ENCODE data around the gene ATAT1.
"Not testable (repeated sequence)": the region's sequence is repeated elsewhere in the genome, so short reads cannot be mapped to it uniquely, and the experiment has no call there.

The ATAT1 gene

DNA sequence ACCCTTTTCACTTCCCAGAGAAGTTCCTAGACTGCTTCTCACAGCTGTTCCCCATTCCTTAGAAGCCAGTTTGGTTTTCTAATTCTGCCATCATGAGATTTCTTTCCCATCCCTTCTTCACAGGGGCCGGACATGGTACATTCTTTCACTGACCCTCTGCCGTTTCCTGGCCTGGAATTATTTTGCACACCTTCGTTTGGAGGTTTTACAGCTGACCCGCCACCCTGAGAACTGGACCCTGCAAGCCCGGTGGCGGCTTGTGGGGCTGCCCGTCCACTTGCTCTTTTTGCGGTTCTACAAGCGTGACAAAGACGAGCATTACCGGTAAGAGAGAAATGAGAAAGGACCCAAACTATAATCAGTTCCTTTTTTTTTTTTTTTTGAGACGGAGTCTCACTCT, 24.5 kb downstream of the ATAT1 start:
- Histone ChIP-seq H3K27ac (no peak overlapping the region), H3K4me2 (no peak overlapping the region), H3K4me1 (peaks cover 11 to 29% (median 22%) of the 10 kb centered on the region in 10 experiments), H3K9me3 (replicated peaks in 1 of 11) (no peaks in the 10 kb centered on the region), H3K4me3 (no peak overlapping the region), H4K20me1 (peaks cover 0 to 43% (median 5%) of the 10 kb centered on the region in 11 experiments; a peak in 9 of 22 replicates), H3K27me3 (no peaks in the 10 kb centered on the region), H3K36me3 (peaks cover 55 to 75% (median 67%) of the 10 kb centered on the region in 11 experiments), H3K9ac (no peak overlapping the region)
- no peak for TF ChIP-seq Cebpa-rat (IDR thresholded peaks at IDR 0.05)

- no peak overlapping the region for H3K27ac ChIP-seq
- no peak overlapping the region for H3K4me3 ChIP-seq
- H3K9me3 ChIP-seq (replicated peaks in 1 of 11): no peaks in the 10 kb centered on the region
- H3K36me3 ChIP-seq: peaks cover 94 to 100% (median 98%) of the 10 kb centered on the region in 11 experiments
- H3K9ac ChIP-seq: 0 out of 22 replicates have a peak overlapping the region, but pooled peaks of 1 of the 11 experiments have one; percentile 5
- H3K4me2 ChIP-seq: no peak overlapping the region
- H3K4me1 ChIP-seq: peaks cover 0 to 15% (median 4%) of the 10 kb centered on the region in 10 experiments; a peak in 7 of 20 replicates
- no peaks in the 10 kb centered on the region for H3K27me3 ChIP-seq
- H4K20me1 ChIP-seq: peaks cover 0 to 39% (median 0%) of the 10 kb centered on the region in 11 experiments; a peak in 8 of 22 replicates
- TF ChIP-seq Cebpa-rat (IDR thresholded peaks at IDR 0.05): no peak
Observed at GRCh38 chr6:30654798-30655742, 28.4 kb downstream of the ATAT1 start.

DNA sequence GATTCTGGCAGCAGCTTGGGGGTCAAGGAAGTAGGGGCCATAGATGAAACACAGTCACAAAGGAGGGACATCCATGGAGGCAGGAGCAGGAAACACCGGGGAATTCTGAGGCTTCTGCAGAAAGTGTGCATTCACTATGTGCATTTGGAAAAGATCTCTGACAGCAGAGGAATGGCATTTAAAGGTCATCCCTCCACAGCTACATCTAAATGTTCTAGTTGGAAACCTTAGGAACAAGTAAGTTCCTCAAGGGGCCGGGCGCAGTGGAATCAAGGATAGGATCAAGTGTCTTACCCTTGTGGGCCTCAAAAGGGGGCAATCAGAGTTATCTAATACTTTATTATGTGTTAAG, 29.0 kb downstream of the ATAT1 start:
- no peak overlapping the region for H3K4me2 ChIP-seq
- H3K9ac ChIP-seq: 0 out of 22 replicates have a peak overlapping the region, but pooled peaks of 1 of the 11 experiments have one; percentile 17
- H3K36me3 ChIP-seq: peaks cover 98 to 100% (median 100%) of the 10 kb centered on the region in 11 experiments
- peaks cover 0 to 14% (median 4%) of the 10 kb centered on the region in 10 experiments; a peak in 7 of 20 replicates for H3K4me1 ChIP-seq
- no peaks in the 10 kb centered on the region for H3K9me3 ChIP-seq (replicated peaks in 1 of 11)
- TF ChIP-seq Cebpa-rat (IDR thresholded peaks at IDR 0.05): no peak
- H3K27me3 ChIP-seq: no peaks in the 10 kb centered on the region
- no peak overlapping the region for H3K27ac ChIP-seq
- H3K4me3 ChIP-seq: no peak overlapping the region
- H4K20me1 ChIP-seq: peaks cover 0 to 41% (median 0%) of the 10 kb centered on the region in 11 experiments; a peak in 8 of 22 replicates

DNA sequence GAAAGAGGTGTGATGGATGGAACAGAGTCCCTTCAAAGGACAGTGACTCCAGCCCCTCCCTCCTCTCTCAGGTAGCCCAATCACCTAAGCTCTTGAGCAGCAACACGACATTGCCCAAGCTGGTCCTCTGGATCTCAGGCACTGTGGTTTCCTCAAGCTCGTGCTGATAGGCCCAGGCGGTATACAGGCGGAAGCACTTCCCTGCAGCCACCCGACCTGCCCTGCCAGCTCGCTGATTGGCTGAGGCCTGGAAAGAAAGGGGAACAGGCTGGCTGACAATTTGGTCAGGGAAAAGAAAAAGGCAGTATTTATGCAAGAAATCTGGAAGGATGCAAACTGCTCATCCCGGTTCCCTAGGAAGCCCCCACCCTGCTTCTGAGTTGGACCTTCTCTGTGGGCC, 29.8 kb downstream of the ATAT1 start:
- Histone ChIP-seq H3K9ac (peak overlapping the region in 2 of 11 experiments; percentile 9; a peak in 2 of 22 replicates), H3K27me3 (no peaks in the 10 kb centered on the region), H3K4me1 (peaks cover 0 to 14% (median 4%) of the 10 kb centered on the region in 10 experiments; a peak in 7 of 20 replicates), H3K4me3 (no peak overlapping the region), H3K27ac (no peak overlapping the region), H3K36me3 (peaks cover 97 to 100% (median 100%) of the 10 kb centered on the region in 11 experiments), H3K9me3 (replicated peaks in 1 of 11) (no peaks in the 10 kb centered on the region), H4K20me1 (peaks cover 0 to 39% (median 0%) of the 10 kb centered on the region in 11 experiments; a peak in 8 of 22 replicates), H3K4me2 (no peak overlapping the region; a peak in 1 of 22 replicates)
- no peak for TF ChIP-seq Cebpa-rat (IDR thresholded peaks at IDR 0.05)

- H3K4me2 ChIP-seq: peak overlapping the region in 1 of 11 experiments; percentile 19; a peak in 2 of 22 replicates
- H4K20me1 ChIP-seq: peaks cover 0 to 42% (median 0%) of the 10 kb centered on the region in 11 experiments; a peak in 8 of 22 replicates
- H3K4me3 ChIP-seq: no peak overlapping the region
- H3K27ac ChIP-seq: no peak overlapping the region
- H3K9me3 ChIP-seq (replicated peaks in 1 of 11): no peaks in the 10 kb centered on the region
- TF ChIP-seq Cebpa-rat (IDR thresholded peaks at IDR 0.05): no peak
- peaks cover 97 to 100% (median 100%) of the 10 kb centered on the region in 11 experiments for H3K36me3 ChIP-seq
- H3K9ac ChIP-seq: peak overlapping the region in 4 of 11 experiments; percentile 11 to 53 (median 35); a peak in 5 of 22 replicates
- H3K27me3 ChIP-seq: no peaks in the 10 kb centered on the region
- peaks cover 0 to 14% (median 4%) of the 10 kb centered on the region in 10 experiments; a peak in 7 of 20 replicates for H3K4me1 ChIP-seq
Observed at GRCh38 chr6:30657454-30657853, 30.8 kb downstream of the ATAT1 start.

DNA sequence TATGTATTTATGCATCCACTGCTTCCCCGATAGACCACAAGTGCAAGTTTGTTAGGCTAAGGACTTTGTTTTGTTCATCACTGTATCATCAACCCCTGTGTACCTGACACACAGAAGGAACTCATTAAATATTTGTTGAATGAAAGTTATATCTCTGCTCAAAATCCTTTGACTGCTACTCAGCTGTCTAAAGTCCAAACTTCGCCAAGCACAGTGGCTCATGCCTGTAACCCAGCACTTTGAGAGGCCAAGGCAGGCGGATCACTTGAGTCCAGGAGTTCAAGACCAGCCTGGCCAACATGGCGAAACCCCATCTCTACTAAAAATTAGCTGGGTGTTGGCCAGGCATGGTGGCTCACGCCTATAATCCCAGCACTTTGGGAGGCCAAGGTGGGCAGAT, 31.2 kb downstream of the ATAT1 start:
- Histone ChIP-seq H3K4me1 (peaks cover 0 to 14% (median 4%) of the 10 kb centered on the region in 10 experiments; a peak in 7 of 20 replicates), H4K20me1 (peaks cover 0 to 42% (median 0%) of the 10 kb centered on the region in 11 experiments; a peak in 8 of 22 replicates), H3K9ac (peak overlapping the region in 2 of 11 experiments; percentile 4 to 47; a peak in 1 of 22 replicates), H3K36me3 (peaks cover 97 to 100% (median 100%) of the 10 kb centered on the region in 11 experiments)
- H3K27me3 ChIP-seq; H3K4me3 ChIP-seq; H3K9me3 ChIP-seq (replicated peaks in 1 of 11); H3K4me2 ChIP-seq; H3K27ac ChIP-seq: not testable (repeated sequence)

GRCh38 chr6:30664994-30665767, 38.5 kb downstream of the ATAT1 start:
- Histone ChIP-seq H3K27me3 (no peaks in the 10 kb centered on the region), H3K9me3 (replicated peaks in 1 of 11) (no peaks in the 10 kb centered on the region), H3K27ac (no peak overlapping the region), H3K36me3 (peaks cover 85 to 100% (median 97%) of the 10 kb centered on the region in 11 experiments), H4K20me1 (peaks cover 0 to 26% (median 0%) of the 10 kb centered on the region in 11 experiments; a peak in 6 of 22 replicates), H3K4me3 (no peak overlapping the region), H3K4me1 (peaks cover 7 to 24% (median 17%) of the 10 kb centered on the region in 10 experiments; a peak in 17 of 20 replicates), H3K4me2 (no peak overlapping the region), H3K9ac (peak overlapping the region in 1 of 11 experiments; percentile 10; a peak in 2 of 22 replicates)
- no peak for TF ChIP-seq Cebpa-rat (IDR thresholded peaks at IDR 0.05)

- H3K9ac ChIP-seq: peak overlapping the region in 1 of 11 experiments; percentile 15; a peak in 1 of 22 replicates
Observed at GRCh38 chr6:30666300-30666699, 39.6 kb downstream of the ATAT1 start.

More at GRCh38 chr6:30666300-30666699, 39.6 kb downstream of the ATAT1 start:
- Histone ChIP-seq H3K4me2 (peak overlapping the region in 4 of 11 experiments; percentile 5 to 38 (median 14); a peak in 4 of 22 replicates), H4K20me1 (peaks cover 0 to 36% (median 3%) of the 10 kb centered on the region in 11 experiments; a peak in 7 of 22 replicates), H3K36me3 (peaks cover 80 to 98% (median 95%) of the 10 kb centered on the region in 11 experiments), H3K4me1 (peaks cover 13 to 32% (median 25%) of the 10 kb centered on the region in 10 experiments)
- H3K27ac ChIP-seq; H3K9me3 ChIP-seq (replicated peaks in 1 of 11); H3K27me3 ChIP-seq; H3K4me3 ChIP-seq: not testable (repeated sequence)

Data from BLaER1 treated with 17β-estradiol and CSF1 and Interleukin-3, amounts not matched to agents 10 nM and 100 nM (cell line).